Activated CD4-positive, alpha-beta T cell treated with anti-CD3 and anti-CD28 coated beads, Interleukin-2, amount 10 ng/mL, durations not matched to agents 24 days and 14 days (primary cell): ENCODE results near the gene ABR. TPM values are rescaled to one million over a fixed set of nuclear protein-coding genes. Genes with fewer than 3 reads are reported as not detected.

Experiments
- DNase-seq: peaks from one replicate; pipeline ENCODE4 v3.0.0; 2022
- H3K27ac Mint-ChIP-seq: one replicate; pipeline ENCODE4 v1.8.0; 2022; ENCODE audit warnings: mild to moderate bottlenecking, mixed read lengths
- H3K27me3 Mint-ChIP-seq: one replicate; pipeline ENCODE4 v1.8.0; 2022; ENCODE audit warnings: mixed read lengths
- H3K36me3 Mint-ChIP-seq: one replicate; pipeline ENCODE4 v1.8.0; 2022; ENCODE audit warnings: low read depth, mild to moderate bottlenecking, mixed read lengths
- H3K4me1 Mint-ChIP-seq: one replicate; pipeline ENCODE4 v1.8.0; 2021; ENCODE audit warnings: mixed read lengths
- H3K4me3 Mint-ChIP-seq: one replicate; pipeline ENCODE4 v1.8.0; 2022; ENCODE audit warnings: mild to moderate bottlenecking, moderate library complexity, mixed read lengths
- H3K9me3 Mint-ChIP-seq: one replicate; pipeline ENCODE4 v1.8.0; 2021; ENCODE audit warnings: mixed read lengths
- intact Hi-C: fragments of 100-400 bp; cut with micrococcal nuclease; formaldehyde crosslinking; loops from one replicate; pipeline ENCODE4 v1.15.1; 2023
- total RNA-seq: library from RNA; stranded (reverse); gene quantifications from 2 replicates; pipeline ENCODE4 v1.2.3, GENCODE V29; 2022

The ABR gene
- total RNA-seq, 1 donor from 2014 or later = 58.9 TPM

DNA sequence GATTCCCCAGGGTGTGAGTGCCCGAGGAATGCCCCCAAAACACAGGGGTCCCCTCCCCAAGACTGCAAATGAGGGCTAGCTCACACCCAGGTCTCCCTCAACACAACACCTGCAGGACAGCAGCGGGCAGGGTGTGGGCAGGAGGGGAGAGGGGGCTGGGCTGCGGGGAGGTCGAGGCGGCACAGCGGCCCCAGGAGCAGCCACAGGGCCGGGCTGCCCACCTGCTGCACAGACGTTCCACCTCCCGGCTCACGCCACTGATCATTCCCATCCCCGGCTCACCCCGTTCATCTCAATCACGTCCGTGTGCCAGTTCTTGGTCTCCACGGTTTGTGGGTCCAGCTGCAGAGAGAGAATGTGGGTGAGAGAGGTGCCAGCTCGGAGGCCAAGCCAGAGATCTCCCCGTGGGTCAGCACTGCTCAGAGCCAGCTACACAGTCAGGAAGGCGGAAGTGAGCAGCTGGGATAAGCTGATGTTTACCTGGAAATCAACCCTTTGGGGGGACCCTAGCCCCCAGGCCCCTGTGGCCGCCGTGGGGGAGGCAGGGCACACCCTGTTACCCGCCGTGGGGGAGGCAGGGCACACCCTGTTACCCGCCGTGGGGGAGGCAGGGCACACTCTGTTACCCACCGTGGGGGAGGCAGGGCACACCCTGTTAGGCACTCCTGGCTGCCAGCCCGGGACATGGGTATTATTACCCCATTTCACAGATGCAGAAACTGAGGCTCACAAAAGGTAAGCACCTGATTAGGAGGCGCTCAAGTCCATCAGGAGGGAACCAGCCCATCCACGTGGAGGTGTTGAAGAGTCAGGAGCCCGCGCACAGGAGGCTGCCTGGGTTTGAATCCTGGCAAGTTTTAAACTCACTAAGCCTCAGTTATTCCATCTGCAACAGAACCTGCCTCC is 166.7 kb downstream of the ABR start:
- H3K4me1 Mint-ChIP-seq = no peaks in the 10 kb centered on the region
- no peaks in the 10 kb centered on the region for H3K9me3 Mint-ChIP-seq
- H3K36me3 Mint-ChIP-seq = peaks cover 2% of the 10 kb centered on the region
- no peak overlapping the region for H3K4me3 Mint-ChIP-seq
- H3K27me3 Mint-ChIP-seq = no peaks in the 10 kb centered on the region
- no peak overlapping the region for H3K27ac Mint-ChIP-seq
- intact Hi-C loops = no loop called here
- no peak for DNase-seq

- Mint-ChIP-seq H3K4me1 (no peaks in the 10 kb centered on the region), H3K9me3 (no peaks in the 10 kb centered on the region), H3K27me3 (no peaks in the 10 kb centered on the region), H3K4me3 (no peak overlapping the region), H3K27ac (no peak overlapping the region), H3K36me3 (peaks cover 2% of the 10 kb centered on the region)
- DNase-seq = no peak
- intact Hi-C loops = no loop called here
Measured at GRCh38 chr17:1011760-1012735, 167.7 kb downstream of the ABR start.

DNA sequence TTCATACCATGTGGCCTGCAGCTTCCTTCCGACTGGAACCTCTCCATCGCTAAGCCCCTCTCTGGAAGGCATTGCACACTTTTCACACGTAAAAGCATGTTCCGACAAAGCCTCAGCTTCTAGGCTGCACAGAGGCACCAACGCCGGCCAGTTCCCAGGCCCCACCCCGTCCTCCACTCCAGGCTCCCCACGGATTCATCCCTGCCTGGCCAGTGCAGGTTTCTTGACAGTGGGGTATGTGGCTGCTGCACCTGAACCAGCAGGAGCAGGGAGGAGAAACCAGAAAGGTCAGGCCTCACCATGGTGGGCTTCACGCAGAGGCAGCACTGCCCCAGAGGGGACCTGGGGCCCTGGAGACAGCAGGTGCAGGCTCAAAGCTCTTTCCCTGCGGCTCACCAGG is 168.6 kb downstream of the ABR start:
- Mint-ChIP-seq H3K4me3 (no peak overlapping the region), H3K9me3 (no peaks in the 10 kb centered on the region)

DNA sequence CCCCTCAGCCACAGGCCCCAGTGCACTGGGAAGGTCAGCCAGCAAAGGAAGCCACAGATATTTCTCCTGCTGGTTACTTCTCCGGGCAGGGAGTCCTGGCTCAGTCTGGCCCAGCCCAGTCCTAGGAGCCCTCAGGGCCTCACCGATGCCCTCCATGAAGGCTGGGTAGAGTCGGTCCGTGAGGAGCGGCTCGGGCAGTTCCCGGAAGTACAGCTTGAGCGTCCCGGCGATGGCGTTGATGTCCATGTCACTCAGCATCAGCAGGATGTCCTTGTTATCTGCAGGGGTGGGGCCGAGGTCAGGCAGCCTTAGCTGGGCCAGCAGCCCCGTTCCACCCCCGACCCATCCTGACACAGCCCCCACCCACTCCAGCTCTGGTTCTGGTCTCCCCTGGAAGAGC is 169.2 kb downstream of the ABR start:
- no peaks in the 10 kb centered on the region for H3K27me3 Mint-ChIP-seq
- no peak overlapping the region for H3K27ac Mint-ChIP-seq
- peaks cover 3% of the 10 kb centered on the region for H3K36me3 Mint-ChIP-seq
- intact Hi-C loops = no loop called here
- H3K9me3 Mint-ChIP-seq = no peaks in the 10 kb centered on the region
- no peak for DNase-seq
- no peak overlapping the region for H3K4me3 Mint-ChIP-seq
- peaks cover under 1% of the 10 kb centered on the region for H3K4me1 Mint-ChIP-seq

More for the DNA sequence above, 168.6 kb downstream of the ABR start:
- Mint-ChIP-seq H3K27ac (no peak overlapping the region), H3K27me3 (no peaks in the 10 kb centered on the region), H3K4me1 (no peaks in the 10 kb centered on the region), H3K36me3 (peaks cover 2% of the 10 kb centered on the region)
- no peak for DNase-seq
- intact Hi-C loops = no loop called here

- H3K4me1 Mint-ChIP-seq = peaks cover 3% of the 10 kb centered on the region
- intact Hi-C loops = no loop called here
- no peak for DNase-seq
- H3K27me3 Mint-ChIP-seq = no peaks in the 10 kb centered on the region
- H3K4me3 Mint-ChIP-seq = no peak overlapping the region
- peaks cover 8% of the 10 kb centered on the region for H3K36me3 Mint-ChIP-seq
- H3K27ac Mint-ChIP-seq = no peak overlapping the region
- H3K9me3 Mint-ChIP-seq = no peaks in the 10 kb centered on the region
Measured at GRCh38 chr17:1010086-1010450, 169.7 kb downstream of the ABR start.

GRCh38 chr17:1009229-1010085 is 170.3 kb downstream of the ABR start:
- Mint-ChIP-seq H3K4me3 (no peak overlapping the region), H3K9me3 (no peaks in the 10 kb centered on the region), H3K27me3 (no peaks in the 10 kb centered on the region), H3K4me1 (peaks cover 3% of the 10 kb centered on the region), H3K36me3 (peaks cover 10% of the 10 kb centered on the region), H3K27ac (no peak overlapping the region)
- no peak for DNase-seq
- intact Hi-C loops = no loop called here

DNA sequence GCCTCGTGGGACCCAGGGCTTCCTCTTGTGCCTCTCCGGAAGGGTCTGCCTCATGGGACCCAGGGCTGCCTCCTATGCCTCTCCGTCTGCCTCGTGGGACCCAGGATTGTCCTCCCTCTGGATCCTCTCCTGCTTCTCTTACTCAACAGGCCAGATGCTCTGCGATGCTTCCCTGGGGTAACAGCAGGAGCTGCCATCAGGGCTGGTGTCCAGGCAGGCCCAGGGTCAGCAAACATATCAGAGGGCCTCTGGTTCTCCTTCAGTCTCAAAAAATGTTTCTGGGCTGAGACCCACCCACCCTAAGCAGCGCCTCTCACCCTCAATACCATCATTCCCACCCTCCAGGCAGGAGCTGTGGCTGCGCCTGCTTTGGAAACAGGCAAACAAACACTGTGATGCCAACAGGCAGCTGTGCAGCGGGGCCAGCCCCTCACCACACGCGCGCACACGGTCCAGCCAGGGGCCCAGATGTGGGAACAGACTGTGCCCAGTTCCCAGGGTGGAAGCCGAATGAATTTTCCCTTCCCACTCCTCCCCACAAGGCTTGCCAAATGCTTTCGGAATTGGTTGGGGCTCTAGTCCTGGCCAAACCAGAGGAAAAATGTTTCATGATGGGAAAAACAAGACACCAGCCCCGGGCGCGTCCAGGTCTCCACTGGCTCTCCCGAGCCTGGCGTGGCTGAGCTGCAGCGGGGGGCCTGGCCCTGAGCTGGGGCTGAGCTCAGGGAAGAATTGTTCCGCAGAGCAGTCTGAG is 171.6 kb downstream of the ABR start:
- Mint-ChIP-seq H3K36me3 (peaks cover 13% of the 10 kb centered on the region), H3K4me1 (peaks cover 3% of the 10 kb centered on the region), H3K9me3 (no peaks in the 10 kb centered on the region), H3K27me3 (no peaks in the 10 kb centered on the region), H3K27ac (no peak overlapping the region), H3K4me3 (no peak overlapping the region)
- DNase-seq = no peak
- intact Hi-C loops = no loop called here

GRCh38 chr17:1007310-1008007 is 172.3 kb downstream of the ABR start:
- H3K27ac Mint-ChIP-seq = no peak overlapping the region
- intact Hi-C loops = no loop called here

DNA sequence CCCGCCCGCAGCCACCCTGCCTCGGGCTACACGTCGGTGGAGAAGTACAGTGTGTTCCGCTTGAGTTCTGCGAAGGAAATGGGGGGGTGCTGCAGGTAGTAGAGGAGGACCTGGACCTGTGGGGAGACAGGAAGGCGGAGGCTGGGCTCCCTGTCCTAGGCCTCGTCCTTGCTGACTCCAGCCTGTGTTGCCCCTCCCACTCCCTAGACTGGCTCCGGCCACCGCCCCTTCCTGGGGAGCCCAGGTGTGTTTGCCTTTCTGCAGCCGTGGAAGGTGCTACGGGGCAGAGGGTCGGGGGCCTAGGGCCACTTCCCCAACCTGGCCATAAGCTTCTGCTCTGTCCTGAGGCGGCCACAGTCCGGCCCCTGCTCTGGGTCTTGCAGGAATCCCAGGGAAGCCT is 173.7 kb downstream of the ABR start:
- intact Hi-C loops = no loop called here
- Mint-ChIP-seq H3K27ac (no peak overlapping the region), H3K4me3 (no peak overlapping the region), H3K36me3 (peaks cover 30% of the 10 kb centered on the region), H3K27me3 (no peaks in the 10 kb centered on the region), H3K4me1 (peaks cover 7% of the 10 kb centered on the region), H3K9me3 (no peaks in the 10 kb centered on the region)
- no peak for DNase-seq

More at GRCh38 chr17:1007310-1008007, 172.3 kb downstream of the ABR start:
- Mint-ChIP-seq H3K4me3 (no peak overlapping the region), H3K36me3 (peaks cover 20% of the 10 kb centered on the region), H3K4me1 (peaks cover 3% of the 10 kb centered on the region), H3K9me3 (no peaks in the 10 kb centered on the region), H3K27me3 (no peaks in the 10 kb centered on the region)
- no peak for DNase-seq

GRCh38 chr17:1005361-1005946 is 174.3 kb downstream of the ABR start:
- no peak overlapping the region for H3K4me3 Mint-ChIP-seq
- peaks cover 36% of the 10 kb centered on the region for H3K36me3 Mint-ChIP-seq
- intact Hi-C loops = no loop called here

DNA sequence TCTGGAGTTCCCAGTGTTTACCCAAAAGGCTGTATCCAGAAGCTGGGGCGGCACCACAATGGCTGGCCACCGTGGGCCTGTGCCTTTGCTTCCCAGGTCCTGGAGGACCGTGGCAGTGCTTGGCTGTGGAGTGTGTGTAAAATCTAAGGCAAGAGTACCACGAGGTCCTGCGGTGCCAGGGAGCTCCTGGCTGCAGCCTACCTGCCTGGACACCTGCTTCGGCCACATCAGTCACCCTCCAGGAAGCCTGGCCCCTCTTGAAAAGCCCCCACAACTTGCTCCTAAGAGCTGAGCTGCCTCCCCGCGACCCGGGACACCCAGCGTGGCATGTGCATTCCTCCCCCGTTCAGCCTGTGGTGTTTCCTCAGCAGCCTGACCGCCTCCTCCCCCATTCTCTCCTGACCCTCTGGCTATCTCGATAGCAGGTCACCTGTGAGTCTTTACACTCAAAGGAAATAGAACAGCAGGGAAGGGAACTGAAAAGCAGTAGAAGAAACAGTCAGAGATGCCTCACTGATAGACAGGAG is 174.9 kb downstream of the ABR start:
- intact Hi-C loops = no loop called here
- DNase-seq = no peak
- Mint-ChIP-seq H3K4me1 (peaks cover 7% of the 10 kb centered on the region), H3K9me3 (no peaks in the 10 kb centered on the region), H3K36me3 (peaks cover 40% of the 10 kb centered on the region), H3K27me3 (no peaks in the 10 kb centered on the region), H3K4me3 (no peak overlapping the region), H3K27ac (no peak overlapping the region)

More at GRCh38 chr17:1005361-1005946, 174.3 kb downstream of the ABR start:
- no peak for DNase-seq
- no peaks in the 10 kb centered on the region for H3K27me3 Mint-ChIP-seq
- H3K27ac Mint-ChIP-seq = no peak overlapping the region
- peaks cover 7% of the 10 kb centered on the region for H3K4me1 Mint-ChIP-seq
- H3K9me3 Mint-ChIP-seq = no peaks in the 10 kb centered on the region
